EH (cell line): ENCODE data around the gene MCOLN3.
A peak's percentile ranks its signal among the peaks of the same experiment; 100 is the strongest.

Source experiments
- DNase-seq: peaks from one replicate; pipeline ENCODE4 v3.0.0-alpha.2; 2015; ENCODE audit warnings: low read depth

Gene MCOLN3

DNA sequence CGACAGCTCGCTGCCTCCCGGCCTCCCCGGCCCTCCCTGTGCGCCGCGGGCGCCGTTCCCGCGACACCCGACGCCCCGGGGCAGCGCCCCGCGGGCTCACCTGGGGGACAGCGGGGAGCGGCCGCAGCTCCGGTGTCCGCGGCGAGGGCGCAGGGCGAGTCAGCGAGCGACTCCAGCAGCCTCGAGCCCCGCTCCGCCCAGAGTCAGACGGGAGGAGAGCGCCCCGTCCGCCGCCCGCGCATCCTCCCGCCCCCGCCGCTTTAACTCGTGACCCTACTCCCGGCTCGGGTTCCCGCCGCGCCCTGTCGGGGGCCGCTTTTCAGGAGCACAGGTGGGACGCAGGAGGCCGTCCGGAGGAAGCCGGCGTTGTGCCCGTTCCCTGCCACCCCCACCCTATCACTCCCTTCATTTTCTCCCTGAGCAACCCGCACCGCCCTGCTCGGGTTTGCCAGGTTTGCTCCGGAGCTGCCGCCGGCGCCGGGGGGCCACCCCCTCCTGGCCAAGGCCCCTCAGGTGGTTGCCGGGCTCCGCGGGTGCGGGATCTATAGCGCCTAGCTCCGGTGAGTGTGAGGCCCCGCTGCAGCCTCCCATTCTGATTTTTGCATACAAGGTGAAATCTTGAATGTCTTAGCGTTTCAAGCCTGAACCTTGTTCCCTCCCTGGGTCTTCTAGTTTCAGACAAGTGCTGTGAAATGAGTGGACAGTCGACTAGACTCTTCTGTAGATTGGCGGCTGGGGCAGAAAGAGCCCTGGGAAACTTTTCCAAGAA lies at the start of gene MCOLN3:
TSS of gene MCOLN3 (minus strand) at position 205 of the 769 bp plus-strand sequence. CDS start 3,140 bp downstream, outside the sequence.
- peak; percentile 9 for DNase-seq

GRCh38 chr1:85093644-85094043 lies 45.3 kb upstream of the MCOLN3 start:
- DNase-seq: no peak

- DNase-seq: no peak
These were observed 43.5 kb upstream of the MCOLN3 start for GRCh38 chr1:85091671-85092280.

DNA sequence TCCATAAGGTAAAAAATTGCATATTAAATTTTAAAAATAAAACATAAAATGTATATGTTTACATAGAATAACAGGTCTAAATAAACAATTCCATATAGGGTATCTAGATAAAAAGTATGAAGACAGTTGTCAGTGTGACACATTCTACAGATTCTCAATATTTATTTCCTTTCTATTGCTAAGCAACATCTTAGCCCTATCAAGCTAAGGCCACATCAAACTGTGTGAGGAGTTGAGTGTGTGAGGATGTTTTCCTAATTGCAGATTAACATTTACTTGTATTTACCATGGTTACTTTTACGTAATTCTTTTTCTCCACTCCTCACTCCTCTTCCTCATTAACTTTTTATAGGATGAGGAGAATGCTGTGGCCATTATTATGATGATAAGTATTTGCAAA lies 41.9 kb upstream of the MCOLN3 start:
- no peak for DNase-seq

- DNase-seq: no peak
These were observed 40.9 kb upstream of the MCOLN3 start for GRCh38 chr1:85089203-85089602.

- DNase-seq: peak; percentile 2
These were observed 40.1 kb upstream of the MCOLN3 start for GRCh38 chr1:85088408-85088784.

DNA sequence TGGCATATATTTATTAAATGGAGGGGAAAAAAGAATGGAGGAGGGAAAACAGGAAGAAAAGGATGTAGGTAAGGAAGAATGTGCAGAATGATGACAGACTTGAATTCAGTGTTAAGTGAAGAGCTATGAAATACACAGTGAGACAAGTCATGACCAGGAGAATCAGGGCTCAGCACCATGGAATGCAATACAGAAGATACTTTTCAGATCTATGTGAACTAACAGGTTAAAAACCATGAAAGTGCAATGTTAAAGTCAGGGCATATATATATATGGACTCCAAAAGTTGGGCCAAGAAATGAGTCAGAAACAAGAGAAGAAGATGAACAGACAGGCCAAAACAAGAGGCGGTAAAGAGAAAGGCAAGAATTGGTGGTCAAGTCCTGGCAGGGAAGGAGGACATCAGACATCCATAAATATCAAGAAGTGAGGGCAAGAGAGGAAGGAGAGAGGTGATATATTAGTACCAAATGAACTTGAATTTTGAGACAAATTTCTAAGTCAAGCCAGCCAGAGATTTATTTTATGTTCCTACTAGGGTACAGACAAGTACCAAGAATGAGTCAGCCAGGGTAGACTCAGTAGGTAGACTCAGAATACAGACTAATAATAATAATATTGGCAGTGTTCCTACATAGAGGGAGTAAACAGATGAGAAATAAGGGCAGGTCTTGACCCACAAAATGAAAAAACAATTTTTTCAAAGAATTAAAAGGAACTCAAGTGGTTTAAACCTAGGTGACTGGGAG lies 39.5 kb upstream of the MCOLN3 start:
- no peak for DNase-seq

DNA sequence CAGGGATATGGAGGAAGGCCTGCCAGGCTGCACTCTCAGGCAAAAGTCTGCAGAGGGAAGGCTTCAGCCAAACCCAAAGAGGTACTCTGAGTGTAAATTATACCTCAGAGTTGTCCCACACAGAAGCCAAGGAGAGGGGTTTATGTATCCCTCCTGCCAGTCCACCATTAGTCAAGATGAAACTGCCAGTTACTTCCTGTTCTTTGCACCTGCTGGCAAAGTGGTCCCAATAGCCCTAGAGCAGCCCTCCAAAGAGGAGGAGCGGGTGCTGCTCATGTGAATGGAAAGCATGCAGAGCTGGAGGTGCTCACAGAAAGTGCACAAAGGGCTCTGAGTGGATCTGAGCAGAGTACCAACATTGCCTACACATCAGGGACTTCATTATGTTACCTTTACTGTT lies 37.1 kb upstream of the MCOLN3 start:
- no peak for DNase-seq

DNA sequence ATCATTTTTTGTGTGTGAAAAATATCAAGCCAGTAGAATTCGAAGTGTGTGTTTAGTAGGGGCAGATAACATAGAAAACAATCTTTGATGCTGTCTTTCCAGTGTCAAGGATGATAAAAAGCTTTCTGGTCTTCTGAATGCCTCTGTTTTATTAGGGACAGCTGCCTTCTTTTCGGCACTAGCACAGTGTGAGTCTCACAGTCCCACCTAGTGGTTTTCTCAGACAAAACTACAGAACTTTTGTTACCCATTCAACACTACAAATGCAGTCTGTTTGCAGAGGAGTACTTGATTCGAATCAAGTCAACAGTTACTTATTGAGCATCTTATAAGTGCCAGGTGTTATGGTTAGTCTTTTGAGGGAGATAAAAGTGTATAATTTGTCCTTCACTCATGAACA lies 30.6 kb upstream of the MCOLN3 start:
- peak; percentile 32 for DNase-seq

DNA sequence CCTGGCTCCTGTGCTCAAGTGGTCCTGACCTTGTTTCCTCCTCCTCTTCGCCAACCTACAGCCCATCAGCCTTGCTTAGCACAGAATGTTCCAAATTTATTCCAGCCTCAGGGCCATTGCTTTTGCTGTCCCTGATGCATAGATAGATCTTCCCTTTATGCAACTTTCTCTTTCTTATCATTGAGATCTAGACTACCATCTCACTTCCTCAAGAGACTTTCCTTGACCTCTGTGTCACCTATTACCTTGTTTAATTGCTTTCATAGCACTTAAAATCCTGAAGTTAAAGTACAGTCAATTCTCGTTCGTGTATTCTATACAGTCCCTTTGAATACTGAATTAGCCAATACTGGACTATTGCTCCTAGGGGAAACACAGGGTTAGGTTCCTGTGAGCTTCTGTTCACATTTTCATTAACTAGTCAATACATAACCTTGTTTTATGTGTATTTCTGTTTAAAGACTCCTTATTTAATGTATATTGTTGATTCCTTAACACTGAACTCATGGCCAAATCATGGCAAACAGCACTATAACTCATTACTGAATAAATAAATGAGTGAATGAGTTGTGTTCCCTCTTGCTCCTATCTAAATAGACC lies 26.2 kb upstream of the MCOLN3 start:
- no peak for DNase-seq

GRCh38 chr1:85070972-85071492 lies 22.7 kb upstream of the MCOLN3 start:
- no peak for DNase-seq

- no peak for DNase-seq
These were observed 20.5 kb upstream of the MCOLN3 start for GRCh38 chr1:85068846-85069245.

DNA sequence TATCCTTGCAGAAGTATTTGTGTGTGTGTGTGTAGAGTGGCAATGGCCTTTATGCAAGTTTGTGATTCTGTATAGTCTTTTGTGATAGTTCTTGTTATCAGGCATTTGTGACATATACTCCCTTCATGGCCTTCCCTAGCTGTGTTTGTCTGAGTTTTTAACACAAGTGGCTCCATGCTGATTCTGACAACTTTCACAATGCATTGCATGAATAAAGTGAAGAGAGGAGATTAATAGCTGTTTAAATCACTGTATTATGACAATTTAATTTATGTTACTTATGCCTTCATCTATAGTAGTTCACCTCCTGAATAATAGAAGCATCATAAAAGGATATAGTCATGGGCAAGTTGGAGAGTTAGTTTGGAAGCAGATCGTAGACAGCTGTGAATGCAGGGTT lies 17.2 kb upstream of the MCOLN3 start:
- DNase-seq: no peak

GRCh38 chr1:85062425-85063026 lies 14.2 kb upstream of the MCOLN3 start:
- DNase-seq: no peak

- peak; percentile 97 for DNase-seq
These were observed 13.6 kb upstream of the MCOLN3 start for GRCh38 chr1:85061711-85062424.

DNA sequence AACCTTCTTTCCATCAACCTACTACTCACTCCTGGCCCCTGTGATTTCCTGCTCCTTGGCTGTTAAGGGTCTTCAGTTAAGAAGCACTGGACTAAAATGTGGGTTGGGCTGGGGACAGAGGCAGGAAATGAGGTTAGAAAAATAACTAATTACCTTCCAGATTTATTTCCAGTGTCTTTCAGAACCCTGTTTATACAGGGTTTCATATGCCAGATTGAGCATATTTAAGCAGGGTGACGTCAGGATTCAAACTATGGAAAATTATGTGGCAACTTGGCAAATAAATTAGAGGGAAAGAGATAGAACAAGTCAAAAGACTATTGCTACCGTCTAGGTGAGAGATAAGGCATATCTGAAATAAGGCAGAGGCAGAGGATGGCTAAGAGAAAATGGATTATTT lies 11.7 kb upstream of the MCOLN3 start:
- DNase-seq: no peak

GRCh38 chr1:85059563-85059962 lies 11.3 kb upstream of the MCOLN3 start:
- no peak for DNase-seq

- DNase-seq: no peak
These were observed 10.5 kb upstream of the MCOLN3 start for GRCh38 chr1:85058786-85059185.

- DNase-seq: no peak
These were observed 10.0 kb upstream of the MCOLN3 start for GRCh38 chr1:85058311-85058710.

DNA sequence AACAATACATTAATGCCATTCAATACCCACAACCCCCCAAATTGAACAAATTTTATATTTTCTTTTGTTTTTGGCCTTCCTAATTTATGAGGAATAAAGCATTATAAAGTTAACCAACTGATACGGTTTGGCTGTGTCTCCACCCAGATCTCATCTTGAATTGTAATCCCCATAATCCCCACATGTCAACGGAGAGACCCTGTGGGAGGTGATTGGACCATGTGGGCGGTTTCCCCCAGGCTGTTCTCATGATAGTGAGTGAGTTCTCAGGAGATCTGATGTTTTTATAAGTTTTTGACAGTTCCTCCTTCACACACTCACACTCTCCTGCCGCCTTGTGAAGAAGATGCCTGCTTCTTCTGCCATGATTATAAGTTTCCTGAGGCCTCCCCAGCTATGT lies 6.4 kb upstream of the MCOLN3 start:
- DNase-seq: no peak

- no peak for DNase-seq
These were observed 1.5 kb upstream of the MCOLN3 start for GRCh38 chr1:85049735-85050166.
